Immature natural killer cell (primary cell): ENCODE data around the gene AUNIP. TPM values are rescaled to one million over a fixed set of nuclear protein-coding genes. Genes with fewer than 3 reads are reported as not detected.
A peak's percentile ranks its signal among the peaks of the same experiment; 100 is the strongest.

Experiments
- DNase-seq, 3 donors: peaks; one replicate each; pipeline ENCODE4 v3.0.0; 2022; ENCODE audit warnings: mixed read lengths in 1 of 3
- H3K27ac Mint-ChIP-seq, 6 donors: one replicate each; pipeline ENCODE4 v1.8.0; 2020; ENCODE audit warnings: mixed read lengths in 6 of 6, mild to moderate bottlenecking in 5 of 6, inconsistent platforms in 4 of 6, moderate library complexity in 3 of 6
- H3K27me3 Mint-ChIP-seq, 3 donors: one replicate each; pipeline ENCODE4 v1.8.0; 2020 to 2021; ENCODE audit warnings: low read depth in 3 of 3, mild to moderate bottlenecking in 3 of 3, mixed read lengths in 3 of 3, moderate library complexity in 3 of 3, inconsistent platforms in 1 of 3
- H3K36me3 Mint-ChIP-seq, 3 donors: one replicate each; pipeline ENCODE4 v1.8.0; 2020; ENCODE audit warnings: mixed read lengths in 3 of 3, inconsistent platforms in 2 of 3, mild to moderate bottlenecking in 2 of 3
- H3K4me1 Mint-ChIP-seq, 2 donors: one replicate each; pipeline ENCODE4 v1.8.0; 2020; ENCODE audit warnings: inconsistent platforms in 2 of 2, mild to moderate bottlenecking in 2 of 2, mixed read lengths in 2 of 2, moderate library complexity in 1 of 2
- H3K4me3 Mint-ChIP-seq, 5 donors: one replicate each; pipeline ENCODE4 v1.8.0; 2020; ENCODE audit warnings: mild to moderate bottlenecking in 5 of 5, mixed read lengths in 5 of 5, inconsistent platforms in 3 of 5, moderate library complexity in 3 of 5
- H3K9me3 Mint-ChIP-seq, 6 donors: one replicate each; pipeline ENCODE4 v1.8.0; 2020; ENCODE audit warnings: mild to moderate bottlenecking in 6 of 6, mixed read lengths in 6 of 6, inconsistent platforms in 4 of 6, moderate library complexity in 3 of 6
- polyA plus RNA-seq, 3 donors: library from polyadenylated mRNA; unstranded; fragments of 300-500 nt; fragmentation: Illumina TruSeq; gene quantifications; one replicate each; pipeline ENCODE4 v1.2.3, GENCODE V29; 2021

AUNIP gene
- polyA plus RNA-seq, 3 donors from 2014 or later = 0.31 to 0.37 TPM; not detected in 1

- Mint-ChIP-seq H3K9me3 (no peaks in the 10 kb centered on the region), H3K36me3 (peaks cover 23 to 30% (median 24%) of the 10 kb centered on the region in 3 donors), H3K27ac (no peak overlapping the region), H3K4me1 (peaks cover 17 to 19% of the 10 kb centered on the region in 2 donors), H3K4me3 (no peak overlapping the region), H3K27me3 (peaks cover 0 to 8% (median 3%) of the 10 kb centered on the region in 3 donors)
- DNase-seq = no peak
These were observed 33.7 kb downstream of the AUNIP start for GRCh38 chr1:25825605-25826004.

- peaks cover 8 to 14% (median 10%) of the 10 kb centered on the region in 3 donors for H3K27me3 Mint-ChIP-seq
These were observed 37.6 kb downstream of the AUNIP start for GRCh38 chr1:25821630-25822091.

DNA sequence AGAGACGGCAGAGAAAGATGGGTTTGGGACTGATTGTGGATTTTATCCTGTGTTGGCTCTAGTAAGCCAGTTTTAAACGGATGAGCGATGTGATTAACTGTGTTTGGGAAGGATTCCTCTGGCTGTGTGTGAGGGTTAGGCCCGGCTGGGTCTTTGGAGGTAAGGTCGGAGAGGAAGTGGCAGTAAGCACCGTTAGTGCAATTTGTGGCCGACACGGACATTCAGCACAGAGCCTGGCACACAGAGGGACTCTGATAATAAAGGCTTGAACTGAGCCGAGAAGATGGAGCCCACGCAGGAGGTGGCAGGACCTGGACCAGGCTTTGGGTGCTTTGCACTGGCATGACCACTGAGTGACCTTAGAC is 38.2 kb downstream of the AUNIP start:
- H3K27me3 Mint-ChIP-seq = peaks cover 8 to 14% (median 9%) of the 10 kb centered on the region in 3 donors
- H3K36me3 Mint-ChIP-seq = peaks cover 0 to 4% (median 1%) of the 10 kb centered on the region in 3 donors
- H3K4me1 Mint-ChIP-seq = peaks cover 34 to 41% of the 10 kb centered on the region in 2 donors
- no peaks in the 10 kb centered on the region for H3K9me3 Mint-ChIP-seq
- peak overlapping the region; percentile 92 to 97 (median 93) for H3K4me3 Mint-ChIP-seq
- peak overlapping the region; percentile 86 to 99 (median 96) for H3K27ac Mint-ChIP-seq
- DNase-seq = no peak

More at GRCh38 chr1:25821630-25822091, 37.6 kb downstream of the AUNIP start:
- Mint-ChIP-seq H3K36me3 (peaks cover 0 to 4% (median 4%) of the 10 kb centered on the region in 3 donors), H3K4me3 (peak overlapping the region; percentile 92 to 97 (median 93)), H3K9me3 (no peaks in the 10 kb centered on the region), H3K27ac (peak overlapping the region; percentile 86 to 99 (median 96)), H3K4me1 (peaks cover 34 to 41% of the 10 kb centered on the region in 2 donors)
- no peak for DNase-seq

DNA sequence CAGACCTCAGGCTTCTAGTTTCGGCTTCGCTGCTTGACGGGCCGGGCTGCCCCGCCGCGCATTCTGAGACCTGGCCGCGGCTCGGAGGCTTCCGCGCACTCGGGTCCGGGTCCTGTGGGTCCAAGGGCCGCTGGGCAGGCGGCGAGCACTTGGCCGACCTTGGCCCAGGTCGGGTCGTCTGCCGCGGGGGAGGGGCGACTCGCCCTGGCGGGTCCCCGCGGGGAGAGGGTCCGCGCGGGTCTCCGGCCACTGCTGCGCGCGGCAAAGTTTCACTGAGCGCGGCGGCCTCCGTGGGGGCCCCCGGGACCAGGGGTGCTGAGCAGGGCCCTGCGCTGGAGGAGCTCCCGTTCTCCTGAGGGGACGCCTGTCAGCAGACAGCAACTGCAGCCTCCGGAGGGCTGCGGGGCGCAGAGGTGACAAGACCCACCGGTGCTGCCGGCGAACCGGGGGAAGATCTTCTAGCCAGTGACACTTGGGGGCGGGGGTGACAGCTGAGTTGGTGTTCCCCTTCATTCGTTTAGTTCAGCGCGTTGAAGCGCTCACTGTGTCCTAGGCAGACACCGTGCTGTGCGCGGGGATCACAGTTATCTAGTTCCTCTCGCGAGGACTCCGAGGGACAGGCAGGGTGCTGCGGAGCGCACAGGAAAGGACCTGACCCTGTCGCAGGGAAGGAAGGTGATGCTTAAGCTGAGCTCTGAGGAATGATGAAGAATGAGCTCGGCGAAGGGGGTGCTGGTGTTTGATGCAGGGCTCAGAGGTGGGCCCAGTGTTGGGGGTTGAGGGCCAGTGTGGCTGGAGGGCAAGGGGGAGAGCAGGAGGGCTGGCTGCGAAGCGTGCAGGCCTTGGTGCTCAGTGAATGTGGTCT is 38.8 kb downstream of the AUNIP start:
- Mint-ChIP-seq H3K27me3 (peaks cover 8 to 14% (median 9%) of the 10 kb centered on the region in 3 donors), H3K27ac (peak overlapping the region; percentile 89 to 99 (median 97)), H3K36me3 (peaks cover 0 to 4% (median 0%) of the 10 kb centered on the region in 3 donors), H3K9me3 (no peaks in the 10 kb centered on the region), H3K4me1 (peaks cover 34 to 41% of the 10 kb centered on the region in 2 donors), H3K4me3 (peak overlapping the region; percentile 93 to 98 (median 95))
- DNase-seq = peak; percentile 74 to 77 (median 74)

- peak; percentile 91 to 93 (median 93) for DNase-seq
- peaks cover 0 to 4% (median 0%) of the 10 kb centered on the region in 3 donors for H3K36me3 Mint-ChIP-seq
- peak within 1 kb of the TSS; percentile 93 to 98 (median 95) for H3K4me3 Mint-ChIP-seq
- H3K27me3 Mint-ChIP-seq = peaks cover 8 to 14% (median 9%) of the 10 kb centered on the region in 3 donors
- H3K27ac Mint-ChIP-seq = peak within 1 kb of the TSS; percentile 89 to 99 (median 97)
- H3K9me3 Mint-ChIP-seq = no peaks in the 10 kb centered on the region
- H3K4me1 Mint-ChIP-seq = peaks cover 34 to 41% of the 10 kb centered on the region in 2 donors
These were observed 39.6 kb downstream of the AUNIP start, which contains the start of gene MTFR1L for GRCh38 chr1:25819491-25820246. Gene MTFR1L, plus strand, starts transcription at chr1:25819954. Its CDS starts 3,151 bp downstream, at chr1:25823105.

- H3K4me3 Mint-ChIP-seq = peak overlapping the region; percentile 93 to 98 (median 94)
- no peaks in the 10 kb centered on the region for H3K36me3 Mint-ChIP-seq
- no peaks in the 10 kb centered on the region for H3K9me3 Mint-ChIP-seq
- H3K4me1 Mint-ChIP-seq = peaks cover 34 to 41% of the 10 kb centered on the region in 2 donors
- H3K27ac Mint-ChIP-seq = peak overlapping the region; percentile 89 to 98 (median 95)
- peaks cover 8 to 14% (median 9%) of the 10 kb centered on the region in 3 donors for H3K27me3 Mint-ChIP-seq
- DNase-seq = no peak
These were observed 40.7 kb downstream of the AUNIP start for GRCh38 chr1:25818569-25818968.

DNA sequence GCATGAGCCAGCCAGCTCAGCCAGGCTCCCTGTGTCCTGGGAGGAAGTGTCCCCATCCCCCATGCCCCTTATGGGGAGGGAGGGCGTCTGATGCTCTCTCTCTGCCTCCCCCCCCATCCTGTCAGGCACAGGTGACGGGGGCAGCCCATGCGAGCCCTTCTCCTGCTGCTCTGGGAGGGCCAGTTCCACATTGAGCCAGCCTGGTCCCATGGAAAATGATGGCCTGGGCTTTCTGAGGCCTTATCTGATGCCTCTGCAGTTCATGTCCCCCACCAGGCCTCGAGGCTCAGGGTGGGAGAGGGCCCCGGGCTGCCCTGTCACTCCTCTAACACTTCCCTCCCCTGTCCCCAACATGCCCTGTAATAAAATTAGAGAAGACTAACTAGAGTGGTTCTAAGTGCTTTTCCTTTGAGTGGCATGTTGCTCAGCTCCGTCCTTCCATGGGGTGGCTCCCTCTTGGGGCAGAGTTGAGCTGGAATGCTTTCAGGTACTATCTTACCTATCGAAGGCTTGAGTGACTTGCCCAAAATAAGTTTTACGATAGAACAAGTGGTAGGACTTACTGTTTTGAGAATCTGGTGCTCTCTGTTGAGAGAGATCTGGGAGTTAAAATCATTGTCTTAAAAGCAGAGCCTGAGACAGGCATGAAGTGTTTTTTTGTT is 41.3 kb downstream of the AUNIP start:
- H3K36me3 Mint-ChIP-seq = no peaks in the 10 kb centered on the region
- no peak for DNase-seq
- no peaks in the 10 kb centered on the region for H3K9me3 Mint-ChIP-seq
- peaks cover 9 to 14% (median 10%) of the 10 kb centered on the region in 3 donors for H3K27me3 Mint-ChIP-seq
- H3K4me3 Mint-ChIP-seq = peak overlapping the region; percentile 66 to 98 (median 94)
- H3K27ac Mint-ChIP-seq = peak overlapping the region; percentile 71 to 97 (median 90)
- H3K4me1 Mint-ChIP-seq = peaks cover 34 to 41% of the 10 kb centered on the region in 2 donors

- no peak for DNase-seq
- no peaks in the 10 kb centered on the region for H3K9me3 Mint-ChIP-seq
These were observed 43.0 kb downstream of the AUNIP start for GRCh38 chr1:25816112-25816718.

GRCh38 chr1:25815208-25816111 is 43.8 kb downstream of the AUNIP start:
- Mint-ChIP-seq H3K27me3 (peaks cover under 1 to 12% (median 10%) of the 10 kb centered on the region in 3 donors), H3K36me3 (no peaks in the 10 kb centered on the region), H3K9me3 (no peaks in the 10 kb centered on the region), H3K4me3 (no peak overlapping the region), H3K27ac (no peak overlapping the region), H3K4me1 (peaks cover 19 to 21% of the 10 kb centered on the region in 2 donors)
- DNase-seq = no peak

More at GRCh38 chr1:25816112-25816718, 43.0 kb downstream of the AUNIP start:
- Mint-ChIP-seq H3K27me3 (peaks cover 8 to 12% (median 10%) of the 10 kb centered on the region in 3 donors), H3K36me3 (no peaks in the 10 kb centered on the region), H3K27ac (no peak overlapping the region), H3K4me3 (no peak overlapping the region), H3K4me1 (peaks cover 23 to 29% of the 10 kb centered on the region in 2 donors)

GRCh38 chr1:25814549-25815087 is 44.6 kb downstream of the AUNIP start:
- no peaks in the 10 kb centered on the region for H3K36me3 Mint-ChIP-seq
- no peak overlapping the region for H3K4me3 Mint-ChIP-seq
- H3K4me1 Mint-ChIP-seq = peaks cover 16 to 18% of the 10 kb centered on the region in 2 donors
- no peak for DNase-seq
- H3K9me3 Mint-ChIP-seq = no peaks in the 10 kb centered on the region
- peaks cover 0 to 12% (median 6%) of the 10 kb centered on the region in 3 donors for H3K27me3 Mint-ChIP-seq
- H3K27ac Mint-ChIP-seq = no peak overlapping the region

DNA sequence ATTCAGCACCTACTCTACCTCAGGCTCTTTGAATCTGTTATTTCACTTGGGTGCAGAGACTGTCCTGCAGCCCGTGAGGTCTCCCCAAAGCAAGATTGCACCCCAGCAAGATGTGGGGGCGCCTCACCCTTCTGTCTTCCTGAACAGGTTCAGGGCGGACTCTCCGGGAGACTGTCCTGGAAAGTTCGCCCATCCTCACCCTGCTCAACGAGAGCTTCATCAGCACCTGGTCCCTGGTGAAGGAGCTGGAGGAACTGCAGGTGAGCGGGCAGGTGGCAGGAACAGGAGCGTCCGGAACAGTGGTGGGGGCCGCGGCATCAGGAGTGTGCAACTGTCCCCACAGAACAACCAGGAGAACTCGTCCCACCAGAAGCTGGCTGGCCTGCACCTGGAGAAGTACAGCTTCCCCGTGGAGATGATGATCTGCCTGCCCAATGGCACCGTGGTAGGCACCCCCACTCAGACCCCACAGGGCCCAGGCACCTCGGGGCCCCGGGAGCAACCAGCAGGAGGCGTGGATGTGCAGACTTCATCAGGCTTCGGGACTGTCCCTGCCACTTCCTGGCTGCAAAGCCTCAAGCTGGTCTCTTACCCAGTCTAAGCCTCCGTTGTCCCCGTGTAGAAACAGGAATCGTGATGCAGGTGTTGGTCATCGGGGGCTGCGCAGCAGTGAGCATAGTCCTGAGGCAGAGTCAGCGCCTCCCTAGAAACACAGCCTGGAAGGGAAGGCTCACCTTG is 45.4 kb downstream of the AUNIP start:
- H3K4me3 Mint-ChIP-seq = no peak overlapping the region
- no peak overlapping the region for H3K27ac Mint-ChIP-seq
- no peaks in the 10 kb centered on the region for H3K9me3 Mint-ChIP-seq
- DNase-seq = no peak
- H3K27me3 Mint-ChIP-seq = peaks cover 0 to 5% (median 2%) of the 10 kb centered on the region in 3 donors
- H3K4me1 Mint-ChIP-seq = peaks cover 9 to 12% of the 10 kb centered on the region in 2 donors
- no peaks in the 10 kb centered on the region for H3K36me3 Mint-ChIP-seq
